Nephron (organoid): ENCODE data around the gene TCP1.

Experiments
- H3K27ac Mint-ChIP-seq, 3 experiments: 2 replicates each; pipeline ENCODE4 v1.8.0; 2020; ENCODE audit warnings: mixed read lengths in 3 of 3, mild to moderate bottlenecking in 2 of 3, moderate library complexity in 1 of 3
- H3K27me3 Mint-ChIP-seq: 2 replicates; pipeline ENCODE4 v1.8.0; 2021; ENCODE audit warnings: low read depth, mild to moderate bottlenecking, moderate library complexity, mixed read lengths
- H3K36me3 Mint-ChIP-seq: 2 replicates; pipeline ENCODE4 v1.8.0; 2020; ENCODE audit warnings: low read depth, mixed read lengths
- H3K4me1 Mint-ChIP-seq: 2 replicates; pipeline ENCODE4 v1.8.0; 2020; ENCODE audit warnings: mixed read lengths
- H3K4me3 Mint-ChIP-seq, 3 experiments: 2 replicates each; pipeline ENCODE4 v1.8.0; 2020; ENCODE audit warnings: mild to moderate bottlenecking in 3 of 3, mixed read lengths in 3 of 3, moderate library complexity in 2 of 3
- H3K9me3 Mint-ChIP-seq: 2 replicates; pipeline ENCODE4 v1.8.0; 2020; ENCODE audit warnings: mixed read lengths
- CTCF ChIP-seq, 3 experiments: fragments of 200-600 bp; sonication (generic); IDR thresholded peaks; one replicate each; pipeline ENCODE4 v1.5.0; 2021; ENCODE audit warnings: antibody characterized with exemption in 3 of 3; ENCODE audit not compliant: unreplicated experiment in 3 of 3

The TCP1 gene

GRCh38 chr6:159788753-159789376, 537 bp downstream of the TCP1 start:
- H3K9me3 Mint-ChIP-seq: no peaks in the 10 kb centered on the region
- TF ChIP-seq CTCF (IDR thresholded peaks at IDR 0.05; ENCODE audit: unreplicated experiment in 3 of 3): no peak
- H3K36me3 Mint-ChIP-seq: peaks cover 52% of the 10 kb centered on the region

GRCh38 chr6:159788276-159788675, 1.1 kb downstream of the TCP1 start:
- Mint-ChIP-seq H3K4me1 (peaks cover 46% of the 10 kb centered on the region), H3K4me3 (peak overlapping the region; percentile 96 to 98 (median 97)), H3K27me3 (no peaks in the 10 kb centered on the region), H3K9me3 (no peaks in the 10 kb centered on the region), H3K27ac (peak overlapping the region; percentile 60 to 84 (median 79)), H3K36me3 (peaks cover 57% of the 10 kb centered on the region)
- TF ChIP-seq CTCF (IDR thresholded peaks at IDR 0.05; ENCODE audit: unreplicated experiment in 3 of 3): no peak

More at GRCh38 chr6:159788753-159789376, 537 bp downstream of the TCP1 start:
- peaks cover 46% of the 10 kb centered on the region for H3K4me1 Mint-ChIP-seq
- no peaks in the 10 kb centered on the region for H3K27me3 Mint-ChIP-seq
- H3K4me3 Mint-ChIP-seq: peak overlapping the region; percentile 96 to 98 (median 97)
- peak overlapping the region; percentile 84 to 99 (median 97) for H3K27ac Mint-ChIP-seq

- no peak overlapping the region for H3K27ac Mint-ChIP-seq
- H3K27me3 Mint-ChIP-seq: no peaks in the 10 kb centered on the region
- H3K9me3 Mint-ChIP-seq: no peaks in the 10 kb centered on the region
- peaks cover 83% of the 10 kb centered on the region for H3K36me3 Mint-ChIP-seq
- no peak for TF ChIP-seq CTCF (IDR thresholded peaks at IDR 0.05; ENCODE audit: unreplicated experiment in 3 of 3)
- no peaks in the 10 kb centered on the region for H3K4me1 Mint-ChIP-seq
- no peak overlapping the region for H3K4me3 Mint-ChIP-seq
Observed at GRCh38 chr6:159778542-159779103, 10.8 kb downstream of the TCP1 start.

GRCh38 chr6:159778131-159778530, 11.3 kb downstream of the TCP1 start:
- Mint-ChIP-seq H3K9me3 (no peaks in the 10 kb centered on the region), H3K27ac (no peak overlapping the region), H3K4me3 (no peak overlapping the region), H3K36me3 (peaks cover 82% of the 10 kb centered on the region), H3K27me3 (no peaks in the 10 kb centered on the region), H3K4me1 (no peaks in the 10 kb centered on the region)
- no peak for TF ChIP-seq CTCF (IDR thresholded peaks at IDR 0.05; ENCODE audit: unreplicated experiment in 3 of 3)

GRCh38 chr6:159777240-159777904, 12.0 kb downstream of the TCP1 start:
- Mint-ChIP-seq H3K27me3 (no peaks in the 10 kb centered on the region), H3K36me3 (peaks cover 76% of the 10 kb centered on the region), H3K27ac (no peak overlapping the region), H3K4me3 (no peak overlapping the region), H3K9me3 (no peaks in the 10 kb centered on the region), H3K4me1 (no peaks in the 10 kb centered on the region)
- no peak for TF ChIP-seq CTCF (IDR thresholded peaks at IDR 0.05; ENCODE audit: unreplicated experiment in 3 of 3)
